HepG2 (cell line): ENCODE results near the gene RRN3. TPM values are rescaled to one million over a fixed set of nuclear protein-coding genes. Genes with fewer than 3 reads are reported as not detected.

Experiments
- JARID2 ChIP-seq: sonication (generic); formaldehyde crosslinking; IDR thresholded peaks from 2 replicates; pipeline ENCODE4 v1.8.1; 2023; ENCODE audit warnings: missing genetic modification reagents, inconsistent platforms; ENCODE audit not compliant: insufficient replicate concordance
- KLF15 ChIP-seq: sonication (generic); formaldehyde crosslinking; IDR thresholded peaks from 2 replicates; pipeline ENCODE4 v1.8.1; 2023; ENCODE audit warnings: borderline replicate concordance, mild to moderate bottlenecking, inconsistent platforms, missing genetic modification reagents, mixed read lengths
- KMT2B ChIP-seq: IDR thresholded peaks from 2 replicates; pipeline ENCODE4 v1.6.1; 2016; ENCODE audit warnings: missing genetic modification reagents, missing compliant biosample characterization
- MIER3 ChIP-seq: IDR thresholded peaks from 2 replicates; pipeline ENCODE4 v1.6.1; 2016; ENCODE audit warnings: missing compliant biosample characterization, borderline replicate concordance
- NR2F1 ChIP-seq, 2 experiments: fragments of 450-650 bp in 1 of 2; formaldehyde crosslinking in 1 of 2; IDR thresholded peaks; 2 replicates each; pipeline versions ENCODE4 v1.5.0 to v1.6.1; 2016 to 2020; ENCODE audit warnings: mild to moderate bottlenecking in 1 of 2, missing compliant biosample characterization in 1 of 2, missing genetic modification reagents in 1 of 2, moderate library complexity in 1 of 2
- RAD21 ChIP-seq: fragments of 450-650 bp; formaldehyde crosslinking; IDR thresholded peaks from 2 replicates; pipeline ENCODE4 v1.5.0; 2020; ENCODE audit warnings: mild to moderate bottlenecking
- RBAK ChIP-seq: sonication (generic); formaldehyde crosslinking; IDR thresholded peaks from 2 replicates; pipeline ENCODE4 v1.5.1; 2020; ENCODE audit warnings: mild to moderate bottlenecking, missing genetic modification reagents
- TARDBP ChIP-seq: sonication (generic); formaldehyde crosslinking; IDR thresholded peaks from 2 replicates; pipeline ENCODE4 v1.8.0; 2022; ENCODE audit warnings: mild to moderate bottlenecking, missing genetic modification reagents
- ZNF138 ChIP-seq: sonication (generic); formaldehyde crosslinking; IDR thresholded peaks from 2 replicates; pipeline ENCODE4 v1.5.0; 2020; ENCODE audit warnings: mild to moderate bottlenecking, low read depth, missing genetic modification reagents
- ZNF547 ChIP-seq: sonication (generic); formaldehyde crosslinking; IDR thresholded peaks from 2 replicates; pipeline ENCODE4 v1.5.1; 2020; ENCODE audit warnings: mild to moderate bottlenecking, missing genetic modification reagents
- ZNF737 ChIP-seq: sonication (generic); formaldehyde crosslinking; IDR thresholded peaks from 2 replicates; pipeline ENCODE4 v1.5.0; 2020; ENCODE audit warnings: missing genetic modification reagents, mild to moderate bottlenecking, borderline replicate concordance
- polyA plus RNA-seq, 8 experiments: library from polyadenylated mRNA; depleted of rRNA in 3 of 8; stranded (reverse) in 7 of 8; unstranded in 1 of 8; fragments of >200 nt; fragmentation: Illumina TruSeq in 4 of 8; extraction: Trizol in 4 of 8; gene quantifications; 2 replicates each; pipeline versions ENCODE4 v1.2.1 to v1.2.3, GENCODE V29; 2011 to 2016; ENCODE audit warnings: low read depth in 4 of 8, missing spikeins in 1 of 8, mixed read lengths in 1 of 8; ENCODE audit not compliant: insufficient read depth in 1 of 8
- total RNA-seq, 5 experiments: library from RNA; depleted of rRNA; stranded (reverse); fragments of >200 nt; fragmentation: Illumina TruSeq; extraction: Trizol; gene quantifications; 2 replicates each; pipeline ENCODE4 v1.2.3, GENCODE V29; 2016; ENCODE audit warnings: low read depth in 1 of 5
- TF ChIP-seq, protein P1 (sequence below): sonication (generic); formaldehyde crosslinking; IDR thresholded peaks from 2 replicates; pipeline ENCODE4 v1.4.0; 2020; ENCODE audit warnings: missing genetic modification reagents
- TF ChIP-seq, protein P2 (sequence below), 2 experiments: fragments of 450-650 bp in 1 of 2; sonication (generic) in 1 of 2; formaldehyde crosslinking in 1 of 2; IDR thresholded peaks; 2 replicates each; pipeline versions ENCODE4 v1.6.1 to v1.8.0; 2016 to 2022; ENCODE audit warnings: antibody characterized with exemption in 1 of 2, mild to moderate bottlenecking in 1 of 2, missing genetic modification reagents in 1 of 2
- TF ChIP-seq, protein P3 (sequence below): IDR thresholded peaks from 2 replicates; pipeline ENCODE4 v1.6.1; 2016; ENCODE audit warnings: missing genetic modification reagents, missing compliant biosample characterization

RRN3 gene
- total and polyA plus RNA-seq, 2 of the 13 experiments (the other 11 are each of a cell fraction or from before 2014, with no cell fraction given): 45.8 to 67.0 TPM

DNA sequence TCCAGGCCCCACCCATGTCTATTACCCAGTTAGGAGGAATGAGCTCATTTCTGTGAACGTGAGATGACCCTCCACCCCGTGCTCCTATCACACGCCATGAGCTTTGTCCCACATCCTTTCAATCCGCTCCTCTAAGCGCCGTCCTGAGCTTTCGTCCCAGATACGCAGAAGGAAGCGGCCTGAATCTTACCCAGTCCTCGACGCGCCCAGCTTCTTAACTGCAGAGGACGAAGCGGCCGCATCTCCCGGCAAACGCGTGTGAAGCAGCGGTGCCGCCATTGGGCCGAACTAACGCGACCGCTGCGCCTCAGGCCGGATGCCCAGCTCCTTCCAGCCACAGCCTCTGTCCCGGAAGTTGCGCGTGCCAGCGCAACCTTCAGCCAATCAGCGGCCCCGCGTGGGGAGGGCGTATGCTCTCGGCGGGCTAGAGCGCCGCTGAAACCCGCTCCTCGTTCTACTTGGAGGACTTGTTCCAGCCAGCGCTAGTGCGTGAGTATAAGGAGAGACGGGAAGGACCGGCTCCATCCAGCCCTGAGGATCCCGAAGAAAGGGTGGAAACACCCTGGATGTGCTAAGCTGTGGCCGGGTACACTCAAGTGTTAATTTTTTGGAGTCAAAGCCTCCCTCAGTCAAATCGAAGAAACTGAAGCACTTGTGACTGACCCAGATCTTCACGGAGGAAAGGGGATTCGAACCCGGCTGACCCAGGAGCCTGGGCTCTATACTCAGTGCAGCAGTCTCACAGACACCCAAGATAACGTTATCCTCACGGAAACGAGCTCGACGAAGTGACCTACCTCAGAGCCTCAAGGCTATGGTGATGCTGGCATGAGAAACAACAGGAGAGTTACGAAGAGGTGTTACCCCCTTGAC is at the start of gene RRN3 (continued):
- peak; percentile 74 for TF ChIP-seq JARID2 (CRISPR knock-in tag)
- TF ChIP-seq, protein P1, sequence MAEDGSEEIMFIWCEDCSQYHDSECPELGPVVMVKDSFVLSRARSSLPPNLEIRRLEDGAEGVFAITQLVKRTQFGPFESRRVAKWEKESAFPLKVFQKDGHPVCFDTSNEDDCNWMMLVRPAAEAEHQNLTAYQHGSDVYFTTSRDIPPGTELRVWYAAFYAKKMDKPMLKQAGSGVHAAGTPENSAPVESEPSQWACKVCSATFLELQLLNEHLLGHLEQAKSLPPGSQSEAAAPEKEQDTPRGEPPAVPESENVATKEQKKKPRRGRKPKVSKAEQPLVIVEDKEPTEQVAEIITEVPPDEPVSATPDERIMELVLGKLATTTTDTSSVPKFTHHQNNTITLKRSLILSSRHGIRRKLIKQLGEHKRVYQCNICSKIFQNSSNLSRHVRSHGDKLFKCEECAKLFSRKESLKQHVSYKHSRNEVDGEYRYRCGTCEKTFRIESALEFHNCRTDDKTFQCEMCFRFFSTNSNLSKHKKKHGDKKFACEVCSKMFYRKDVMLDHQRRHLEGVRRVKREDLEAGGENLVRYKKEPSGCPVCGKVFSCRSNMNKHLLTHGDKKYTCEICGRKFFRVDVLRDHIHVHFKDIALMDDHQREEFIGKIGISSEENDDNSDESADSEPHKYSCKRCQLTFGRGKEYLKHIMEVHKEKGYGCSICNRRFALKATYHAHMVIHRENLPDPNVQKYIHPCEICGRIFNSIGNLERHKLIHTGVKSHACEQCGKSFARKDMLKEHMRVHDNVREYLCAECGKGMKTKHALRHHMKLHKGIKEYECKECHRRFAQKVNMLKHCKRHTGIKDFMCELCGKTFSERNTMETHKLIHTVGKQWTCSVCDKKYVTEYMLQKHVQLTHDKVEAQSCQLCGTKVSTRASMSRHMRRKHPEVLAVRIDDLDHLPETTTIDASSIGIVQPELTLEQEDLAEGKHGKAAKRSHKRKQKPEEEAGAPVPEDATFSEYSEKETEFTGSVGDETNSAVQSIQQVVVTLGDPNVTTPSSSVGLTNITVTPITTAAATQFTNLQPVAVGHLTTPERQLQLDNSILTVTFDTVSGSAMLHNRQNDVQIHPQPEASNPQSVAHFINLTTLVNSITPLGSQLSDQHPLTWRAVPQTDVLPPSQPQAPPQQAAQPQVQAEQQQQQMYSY (CRISPR knock-in tag): peak; percentile 28; the same call in 1 of the 2 replicates
- 0 out of 4 replicates have a peak, but pooled peaks of 1 of the 2 experiments have one; percentile 14 for TF ChIP-seq NR2F1 (CRISPR knock-in tag; IDR thresholded peaks at IDR 0.05)
- TF ChIP-seq, protein P2, sequence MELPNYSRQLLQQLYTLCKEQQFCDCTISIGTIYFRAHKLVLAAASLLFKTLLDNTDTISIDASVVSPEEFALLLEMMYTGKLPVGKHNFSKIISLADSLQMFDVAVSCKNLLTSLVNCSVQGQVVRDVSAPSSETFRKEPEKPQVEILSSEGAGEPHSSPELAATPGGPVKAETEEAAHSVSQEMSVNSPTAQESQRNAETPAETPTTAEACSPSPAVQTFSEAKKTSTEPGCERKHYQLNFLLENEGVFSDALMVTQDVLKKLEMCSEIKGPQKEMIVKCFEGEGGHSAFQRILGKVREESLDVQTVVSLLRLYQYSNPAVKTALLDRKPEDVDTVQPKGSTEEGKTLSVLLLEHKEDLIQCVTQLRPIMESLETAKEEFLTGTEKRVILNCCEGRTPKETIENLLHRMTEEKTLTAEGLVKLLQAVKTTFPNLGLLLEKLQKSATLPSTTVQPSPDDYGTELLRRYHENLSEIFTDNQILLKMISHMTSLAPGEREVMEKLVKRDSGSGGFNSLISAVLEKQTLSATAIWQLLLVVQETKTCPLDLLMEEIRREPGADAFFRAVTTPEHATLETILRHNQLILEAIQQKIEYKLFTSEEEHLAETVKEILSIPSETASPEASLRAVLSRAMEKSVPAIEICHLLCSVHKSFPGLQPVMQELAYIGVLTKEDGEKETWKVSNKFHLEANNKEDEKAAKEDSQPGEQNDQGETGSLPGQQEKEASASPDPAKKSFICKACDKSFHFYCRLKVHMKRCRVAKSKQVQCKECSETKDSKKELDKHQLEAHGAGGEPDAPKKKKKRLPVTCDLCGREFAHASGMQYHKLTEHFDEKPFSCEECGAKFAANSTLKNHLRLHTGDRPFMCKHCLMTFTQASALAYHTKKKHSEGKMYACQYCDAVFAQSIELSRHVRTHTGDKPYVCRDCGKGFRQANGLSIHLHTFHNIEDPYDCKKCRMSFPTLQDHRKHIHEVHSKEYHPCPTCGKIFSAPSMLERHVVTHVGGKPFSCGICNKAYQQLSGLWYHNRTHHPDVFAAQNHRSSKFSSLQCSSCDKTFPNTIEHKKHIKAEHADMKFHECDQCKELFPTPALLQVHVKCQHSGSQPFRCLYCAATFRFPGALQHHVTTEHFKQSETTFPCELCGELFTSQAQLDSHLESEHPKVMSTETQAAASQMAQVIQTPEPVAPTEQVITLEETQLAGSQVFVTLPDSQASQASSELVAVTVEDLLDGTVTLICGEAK (IDR thresholded peaks at IDR 0.05): peak; percentile 55
- TF ChIP-seq, protein P2 (CRISPR knock-in tag; IDR thresholded peaks at IDR 0.05): peak; percentile 84
- TF ChIP-seq RAD21 (CRISPR knock-in tag): peak; percentile 48; the same call in 1 of the 2 replicates
- peak; percentile 68; the same call in 1 of the 2 replicates for TF ChIP-seq RBAK (CRISPR knock-in tag)
- peak; percentile 87 for TF ChIP-seq MIER3 (CRISPR knock-in tag)
- TF ChIP-seq ZNF547 (CRISPR knock-in tag): peak; percentile 81
- TF ChIP-seq, protein P3, sequence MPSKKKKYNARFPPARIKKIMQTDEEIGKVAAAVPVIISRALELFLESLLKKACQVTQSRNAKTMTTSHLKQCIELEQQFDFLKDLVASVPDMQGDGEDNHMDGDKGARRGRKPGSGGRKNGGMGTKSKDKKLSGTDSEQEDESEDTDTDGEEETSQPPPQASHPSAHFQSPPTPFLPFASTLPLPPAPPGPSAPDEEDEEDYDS (CRISPR knock-in tag): peak; percentile 90
- peak; percentile 98 for TF ChIP-seq KLF15 (CRISPR knock-in tag)
- peak; percentile 99 for TF ChIP-seq KMT2B (CRISPR knock-in tag)
- TF ChIP-seq ZNF138: peak; percentile 89; the same call in 1 of the 2 replicates
- peak; percentile 99 for TF ChIP-seq TARDBP (CRISPR knock-in tag)
- TF ChIP-seq ZNF737 (CRISPR knock-in tag): peak; percentile 94
